HS-5 (cell line): ENCODE results near the gene ERN2.
"Not testable (repeated sequence)": the region's sequence is repeated elsewhere in the genome, so short reads cannot be mapped to it uniquely, and the experiment has no call there.

Experiments
- DNase-seq: peaks from one replicate; pipeline ENCODE4 v3.0.0-alpha.2; 2012; ENCODE audit warnings: low read depth

ERN2 gene

DNA sequence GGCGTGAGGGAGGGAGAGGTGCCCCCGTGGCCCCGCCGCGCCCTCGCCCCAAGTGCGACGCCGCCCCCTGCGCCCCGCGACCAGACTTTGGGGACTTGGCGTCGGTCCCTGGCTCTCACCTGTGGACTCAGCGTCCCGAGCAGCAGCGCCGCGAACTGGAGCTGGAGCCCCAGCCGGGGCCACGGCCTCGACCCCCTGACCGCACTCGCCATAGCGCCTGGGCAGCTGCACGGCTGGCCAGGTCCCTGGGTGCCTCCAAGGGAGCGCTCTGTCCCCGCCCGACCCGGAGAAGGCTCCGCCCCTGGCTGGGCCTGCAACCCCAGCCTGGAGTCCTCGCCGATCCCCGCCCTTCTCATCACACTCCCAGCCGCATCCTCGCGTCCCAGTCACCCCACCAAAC, at the start of gene ERN2:
Gene ERN2, minus strand, starts transcription at position 247 of the 400 bp plus-strand sequence. Its CDS starts 35 bp downstream, at position 212.
- DNase-seq: no peak

DNA sequence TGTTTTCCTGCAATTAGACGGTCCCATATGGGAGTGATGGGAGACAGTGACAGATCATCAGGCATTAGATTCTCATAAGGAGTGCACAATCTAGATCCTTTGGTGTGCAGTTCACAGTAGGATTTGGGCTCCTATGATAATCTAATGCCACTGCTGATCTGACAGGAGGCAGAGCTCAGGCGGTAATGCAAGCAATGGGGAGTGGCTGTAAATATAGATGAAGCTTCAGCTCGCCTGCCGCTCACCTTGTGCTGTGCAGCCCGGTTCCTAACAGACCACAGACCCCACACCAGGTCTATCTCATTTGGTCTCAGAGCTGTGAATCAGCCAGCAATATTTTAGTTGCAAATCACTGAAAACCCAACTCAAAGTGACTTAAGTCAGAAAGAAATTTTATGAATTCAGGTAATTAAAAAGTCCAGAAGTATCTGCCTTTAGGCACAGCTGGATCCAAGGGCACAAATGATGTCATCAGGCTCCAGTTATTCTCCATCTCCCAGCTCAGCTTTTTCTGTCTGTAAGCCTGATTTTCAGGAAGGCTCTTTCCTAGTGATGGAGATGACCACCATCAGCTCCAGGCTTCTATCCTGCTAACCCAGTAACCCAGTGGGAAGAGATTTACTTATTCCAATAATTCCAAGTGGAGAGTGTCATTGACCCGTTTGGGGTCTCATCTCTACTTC, 45.1 kb upstream of the ERN2 start:
- DNase-seq: no peak

DNA sequence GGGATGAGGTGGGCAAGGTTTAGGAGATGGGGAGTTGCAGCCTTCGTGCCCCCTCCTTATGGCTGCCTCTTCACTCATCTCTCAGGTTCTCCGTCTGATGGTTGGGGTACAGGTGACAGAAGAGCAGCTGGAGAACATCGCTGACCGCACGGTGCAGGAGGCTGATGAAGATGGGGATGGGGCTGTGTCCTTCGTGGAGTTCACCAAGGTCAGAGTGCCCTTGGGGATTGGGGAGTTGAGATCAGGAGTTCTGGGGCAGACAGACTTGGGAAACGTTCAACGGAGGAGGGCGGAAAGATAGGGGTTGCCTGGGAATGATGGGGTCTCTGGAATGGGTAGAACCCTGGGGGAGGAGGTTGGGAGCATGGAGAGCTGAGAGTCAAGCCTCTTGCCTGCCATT, 44.1 kb upstream of the ERN2 start:
- DNase-seq: no peak

DNA sequence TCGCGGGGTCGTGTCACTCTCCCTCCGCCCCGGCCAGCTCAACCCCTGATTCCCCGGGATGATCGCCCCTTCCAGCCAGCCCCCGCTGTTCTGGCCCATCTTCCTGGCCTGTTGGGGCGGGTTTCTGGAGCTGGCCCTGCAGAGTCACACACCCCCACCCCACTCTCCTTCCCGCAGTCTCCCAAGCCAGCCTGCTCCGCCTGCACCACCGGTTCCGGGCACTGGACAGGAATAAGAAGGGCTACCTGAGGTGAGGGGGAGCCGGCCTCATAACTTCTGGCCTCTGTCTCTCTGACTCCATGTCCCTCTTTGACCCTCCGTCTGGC, 42.4 kb upstream of the ERN2 start:
- DNase-seq: no peak

DNA sequence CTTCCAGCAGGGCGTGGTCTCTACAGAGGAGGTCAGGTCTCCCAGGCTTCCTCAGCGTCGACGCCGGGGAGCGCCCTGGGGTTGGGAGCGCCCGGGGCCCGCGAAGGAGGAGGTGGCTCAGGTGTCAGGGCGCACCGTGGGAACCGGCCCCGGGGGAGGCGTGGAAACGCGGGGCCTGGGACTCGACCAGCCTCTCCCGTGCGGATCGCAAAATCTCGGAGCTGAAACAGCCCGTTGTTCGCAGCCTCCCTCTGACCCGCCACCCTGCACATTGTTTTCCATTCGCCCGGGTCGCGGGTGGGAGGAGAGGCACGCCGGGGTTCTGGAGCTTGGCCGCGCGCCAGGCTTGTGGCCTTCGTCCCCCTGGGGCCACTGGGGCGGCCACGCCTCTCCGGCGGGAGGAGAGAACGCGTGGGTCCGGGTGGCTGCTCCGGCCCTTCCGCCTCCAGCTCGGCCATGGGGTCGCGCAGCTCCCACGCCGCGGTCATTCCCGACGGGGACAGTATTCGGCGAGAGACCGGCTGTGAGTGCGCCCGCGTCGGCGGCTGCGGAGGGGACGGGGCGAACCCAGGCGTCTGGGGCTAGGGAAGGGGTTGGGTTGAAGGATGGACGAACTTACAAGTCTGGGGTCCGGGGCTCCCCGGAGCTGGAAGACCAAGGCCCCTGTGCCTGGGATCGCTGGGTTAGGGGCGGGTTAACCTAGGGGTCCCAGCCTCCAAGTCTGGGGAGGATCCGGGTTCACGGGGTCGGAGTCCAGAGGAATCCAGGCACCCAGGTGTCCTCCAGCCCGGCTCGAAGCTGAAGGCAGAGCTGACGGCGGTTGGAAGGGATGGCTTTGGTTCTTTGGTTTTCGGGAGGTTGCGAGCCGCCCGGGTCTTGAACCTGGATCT, 41.8 kb upstream of the ERN2 start, which contains the start of gene CHP2:
Gene CHP2, plus strand, starts transcription at position 433 of the 890 bp plus-strand sequence. Its CDS starts 24 bp downstream, at position 457.
- DNase-seq: no peak

DNA sequence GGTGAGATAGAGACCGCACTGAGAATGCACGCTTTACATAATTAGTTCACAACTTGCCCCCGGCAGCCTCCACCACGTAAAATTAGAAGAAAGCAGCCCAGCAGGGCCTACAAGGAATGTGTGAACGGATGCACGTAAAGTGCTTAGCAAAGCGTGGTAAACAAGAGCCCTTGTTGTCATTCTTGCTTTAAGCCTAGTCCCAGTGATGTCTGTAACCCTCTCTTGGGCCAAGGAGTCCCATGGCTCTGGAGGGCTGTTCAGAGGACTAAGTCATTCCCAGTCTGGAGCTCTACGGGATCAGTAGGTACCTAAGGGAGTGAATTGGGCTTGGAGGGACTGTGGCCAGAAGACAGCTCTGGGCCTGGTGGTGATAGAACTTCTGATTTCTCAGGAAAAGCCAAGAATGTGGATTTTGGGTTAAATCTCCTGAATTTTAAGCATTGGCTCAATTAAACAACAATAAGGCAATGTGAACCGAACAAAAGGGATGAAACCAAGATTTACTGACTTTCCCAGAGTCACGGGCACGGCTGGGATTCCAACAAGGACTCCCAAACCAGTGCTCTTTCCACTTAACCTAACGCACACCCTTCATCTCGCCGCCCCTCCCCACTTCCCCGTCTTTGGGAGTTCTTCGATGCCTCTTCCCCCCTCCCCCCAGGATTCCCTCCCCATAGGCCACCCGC, 41.0 kb upstream of the ERN2 start:
- DNase-seq: no peak

DNA sequence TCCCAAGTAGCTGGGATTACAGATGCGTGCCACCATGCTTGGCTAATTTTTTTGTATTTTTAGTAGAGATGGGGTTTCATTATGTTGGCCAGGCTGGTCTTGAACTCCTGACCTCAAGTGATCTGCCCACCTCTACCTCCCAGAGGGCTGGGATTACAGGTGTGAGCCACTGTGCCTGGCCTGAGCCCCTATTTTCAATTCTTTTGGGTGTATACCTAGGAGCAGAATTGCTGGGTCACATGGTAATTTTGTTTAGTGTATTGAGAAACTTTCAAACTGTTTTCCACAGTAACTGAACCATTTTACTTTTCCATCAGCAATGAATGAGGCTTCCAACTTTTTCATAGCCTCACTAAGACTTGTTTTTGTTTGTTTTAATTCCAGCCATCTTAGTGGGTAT, 38.0 kb upstream of the ERN2 start:
- DNase-seq: not testable (repeated sequence)

DNA sequence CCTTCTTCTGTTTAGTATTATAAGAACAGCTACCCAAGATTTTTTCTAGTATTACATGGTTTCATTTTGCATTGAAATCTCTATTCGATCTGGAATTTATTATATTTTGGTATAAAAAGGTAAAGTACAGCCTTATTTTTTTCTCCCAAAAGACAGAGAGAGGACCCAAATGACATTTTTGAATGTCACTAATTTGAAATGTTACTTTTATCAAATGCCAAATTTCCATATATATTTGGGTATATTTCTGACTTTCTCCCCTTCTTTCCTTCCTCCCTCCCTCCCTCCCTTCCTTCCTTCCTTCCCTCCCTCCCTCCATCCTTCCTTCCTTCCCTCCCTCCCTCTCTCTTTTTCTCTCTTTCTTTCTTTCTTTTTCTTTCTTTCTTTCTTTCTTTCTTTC, 35.6 kb upstream of the ERN2 start:
- no peak for DNase-seq

DNA sequence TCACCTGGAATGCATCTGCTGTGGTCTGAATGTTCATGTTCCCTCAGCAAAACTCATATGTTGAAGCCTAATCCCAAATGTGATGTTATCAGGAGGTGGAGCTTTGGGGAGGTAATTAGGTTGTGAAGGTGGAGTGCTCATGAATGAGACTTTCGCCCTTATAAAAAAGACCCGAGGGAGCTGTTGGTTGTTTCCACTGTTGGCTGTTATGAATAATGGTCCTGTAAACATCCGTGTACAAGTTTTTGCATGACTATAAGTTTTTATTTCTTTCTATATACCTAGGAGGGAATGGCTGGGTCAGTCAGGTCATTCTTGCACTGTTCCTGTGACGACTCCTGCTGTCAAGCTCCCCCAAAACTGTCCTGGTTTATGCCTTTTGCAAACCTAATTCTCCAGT, 32.2 kb upstream of the ERN2 start:
- no peak for DNase-seq

DNA sequence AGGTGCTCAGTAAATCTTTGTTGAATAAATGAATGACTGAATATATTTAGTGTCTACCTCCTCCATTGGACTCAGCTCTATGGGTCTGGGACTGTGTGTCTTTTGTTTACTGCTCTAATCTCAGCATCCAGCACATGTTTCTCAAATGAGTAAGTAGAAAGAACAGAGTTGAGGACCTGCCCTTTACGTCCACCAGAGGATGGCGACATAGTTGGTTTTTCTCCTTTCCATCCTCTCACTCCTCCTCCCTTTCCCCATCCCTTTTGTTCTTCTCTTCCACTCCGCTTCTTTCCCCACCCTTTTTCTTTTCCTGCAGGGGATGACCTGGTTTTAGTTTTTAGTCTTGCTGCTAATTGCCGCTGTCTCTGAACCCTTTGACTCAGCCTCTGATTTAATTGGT, 29.7 kb upstream of the ERN2 start:
- DNase-seq: no peak

DNA sequence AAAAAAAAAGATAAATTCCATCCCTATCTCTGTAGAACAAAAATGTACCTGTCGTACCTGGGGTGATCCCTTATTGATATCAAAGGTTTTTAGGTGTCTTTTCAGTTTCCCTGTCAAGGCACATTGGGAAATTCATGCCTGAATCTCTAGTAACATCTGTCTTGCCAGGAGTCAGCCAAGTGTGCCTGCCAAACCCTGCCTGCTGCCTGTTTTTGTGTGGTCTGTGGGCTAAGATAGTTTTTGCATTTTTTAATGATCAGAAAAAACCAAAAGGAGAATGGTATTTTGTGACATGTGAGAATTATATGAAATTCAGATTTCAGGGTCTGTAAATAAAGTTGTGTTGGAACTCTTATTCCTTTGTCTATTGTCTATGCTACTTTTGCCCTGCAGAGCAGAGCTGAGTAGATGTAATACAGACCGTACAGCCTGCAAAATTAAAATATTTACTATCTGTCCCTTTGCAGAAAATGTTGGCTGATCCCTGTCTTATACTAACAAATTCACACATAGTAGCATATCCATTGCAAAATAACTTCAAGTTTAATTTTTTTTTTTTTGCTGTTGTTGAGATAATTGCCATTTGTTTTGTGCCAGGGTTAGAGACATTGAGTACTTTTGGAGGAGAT, 28.8 kb upstream of the ERN2 start:
- no peak for DNase-seq

DNA sequence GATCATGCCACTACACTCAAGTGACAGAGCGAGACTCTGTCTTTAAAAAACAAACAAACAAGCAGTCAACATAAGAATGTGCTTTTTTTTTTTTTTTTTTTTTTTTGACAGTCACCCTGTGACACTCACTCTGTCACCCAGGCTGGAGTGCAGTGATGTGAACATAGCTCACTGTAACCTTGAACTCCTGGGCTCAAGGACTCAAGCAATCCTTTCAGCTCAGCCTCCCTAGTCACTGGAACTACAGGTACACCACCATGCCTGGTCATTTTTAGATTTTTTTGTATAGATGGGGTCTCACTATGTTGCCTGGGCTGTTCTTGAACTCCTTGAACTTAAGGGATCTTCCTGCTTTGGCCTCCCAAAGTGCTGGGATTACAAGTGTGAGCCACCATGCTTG, 26.5 kb upstream of the ERN2 start:
- DNase-seq: no peak

DNA sequence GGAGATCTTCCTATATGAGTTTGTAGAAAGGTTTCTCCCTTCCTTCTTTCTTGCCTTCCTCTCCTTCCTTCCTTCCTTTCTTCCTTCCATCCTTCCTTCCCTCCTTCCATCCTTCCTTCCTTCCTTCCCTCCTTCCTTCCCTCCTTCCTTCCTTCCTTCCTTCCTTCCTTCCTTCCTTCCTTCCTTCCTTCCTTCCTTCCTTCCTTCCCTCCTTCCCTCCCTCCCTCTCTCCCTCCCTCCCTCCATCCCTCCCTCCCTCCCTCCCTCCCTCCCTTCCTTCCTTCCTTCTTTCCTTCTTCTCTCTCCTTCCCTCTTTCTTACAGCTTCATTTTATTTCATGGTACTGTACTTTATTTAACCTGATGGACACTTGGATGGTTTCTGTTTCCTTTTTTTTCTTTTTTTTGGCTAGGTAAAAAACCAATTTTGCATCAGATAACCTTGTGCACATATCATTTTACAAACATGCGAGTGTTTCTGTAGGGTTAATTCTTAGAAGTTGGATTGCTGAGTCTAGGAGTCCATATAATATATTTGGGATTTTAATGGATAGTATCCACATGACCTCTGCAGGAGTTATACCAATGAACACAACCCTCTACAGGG, 24.5 kb upstream of the ERN2 start:
- not testable (repeated sequence) for DNase-seq

DNA sequence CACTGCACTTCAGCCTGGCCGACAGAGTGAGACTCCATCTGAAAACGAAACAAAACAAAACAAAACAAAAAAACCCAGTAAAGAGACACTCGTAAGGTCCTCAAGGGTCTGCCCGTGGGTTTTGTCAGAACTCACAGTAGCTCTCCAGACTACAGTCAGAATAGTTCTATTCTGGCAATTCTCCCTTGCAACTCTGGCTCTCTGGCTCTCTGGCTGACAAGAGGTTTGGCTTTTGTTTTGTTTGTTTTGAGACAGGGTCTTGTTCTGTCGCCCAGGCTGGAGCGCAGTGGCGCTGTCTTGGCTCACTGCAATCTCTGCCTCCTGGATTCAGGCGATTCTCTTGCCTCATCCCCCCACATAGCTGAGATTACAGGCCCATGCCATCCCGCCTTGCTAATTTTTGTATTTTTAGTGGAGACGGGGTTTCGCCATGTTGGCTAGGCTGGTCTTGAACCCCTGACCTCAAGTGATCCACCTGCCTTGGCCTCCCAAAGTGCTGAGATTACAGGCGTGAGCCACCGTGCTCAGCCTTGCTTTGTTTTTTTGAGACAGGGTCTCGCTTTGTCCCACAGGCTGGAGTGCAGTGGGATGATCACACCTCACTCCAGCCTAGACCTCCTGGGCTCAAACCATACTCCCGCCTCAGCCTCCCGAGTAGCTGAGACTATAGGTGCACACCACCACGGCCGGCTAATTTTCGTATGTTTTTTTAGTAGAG, 21.3 kb upstream of the ERN2 start:
- no peak for DNase-seq

DNA sequence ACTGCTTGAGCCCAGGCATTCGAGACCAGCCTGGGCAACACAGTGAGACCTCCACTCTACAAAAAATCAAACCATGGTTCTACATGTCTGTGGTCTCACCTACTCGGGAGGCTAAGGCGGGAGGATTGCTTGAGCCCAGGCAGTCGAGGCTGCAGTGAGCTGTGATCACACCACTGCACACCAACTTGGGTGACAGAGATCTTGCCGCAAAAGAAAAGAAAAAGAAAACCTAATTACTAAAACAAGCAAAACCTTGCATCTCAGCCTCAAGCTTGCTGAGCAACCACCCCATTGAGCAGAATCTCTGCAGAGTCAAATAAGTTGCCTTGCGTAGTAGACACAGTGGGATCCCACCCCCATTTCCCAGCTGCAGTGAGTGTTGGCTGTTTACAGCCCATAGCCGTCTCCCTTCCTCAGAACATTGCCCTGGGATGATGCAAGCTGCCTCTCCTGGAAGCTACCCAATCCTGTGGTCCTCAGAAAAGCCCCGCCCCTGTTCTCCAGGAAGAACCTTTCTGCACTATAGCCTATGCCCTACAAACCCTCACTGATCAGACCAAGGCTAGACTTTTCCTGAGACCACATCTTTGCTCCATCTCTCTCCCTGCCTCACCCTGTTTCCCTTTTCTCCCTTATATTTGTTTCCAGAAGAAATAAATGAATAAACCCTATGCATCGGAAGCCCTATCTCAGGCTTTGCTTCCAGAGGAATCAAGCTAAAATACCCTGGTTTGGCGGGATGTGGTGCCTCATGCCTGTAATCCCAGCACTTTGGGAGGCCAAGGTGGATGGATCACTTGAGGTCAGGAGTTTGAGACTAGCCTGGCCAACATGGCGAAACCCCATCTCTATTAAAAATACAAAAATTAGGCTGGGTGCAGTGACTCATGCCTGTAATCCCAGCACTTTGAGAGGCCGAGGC, 16.7 kb upstream of the ERN2 start:
- no peak for DNase-seq

DNA sequence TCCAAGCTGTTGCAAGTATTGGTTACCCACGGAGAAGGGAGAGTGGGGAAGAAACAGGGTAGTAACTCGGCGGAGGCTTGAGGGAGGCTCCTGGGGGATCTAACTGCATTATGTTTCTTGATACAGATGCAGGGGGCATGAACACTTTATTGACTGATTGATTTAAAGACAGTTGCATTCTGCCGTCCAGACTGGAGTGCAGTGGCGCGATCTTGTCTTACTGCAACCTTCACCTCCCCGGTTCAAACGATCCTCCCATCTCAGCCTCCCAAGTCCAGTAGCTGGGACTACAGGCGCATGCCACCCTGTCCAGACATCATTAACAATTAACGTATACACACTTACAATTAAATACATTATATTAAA, 15.1 kb upstream of the ERN2 start:
- DNase-seq: no peak

DNA sequence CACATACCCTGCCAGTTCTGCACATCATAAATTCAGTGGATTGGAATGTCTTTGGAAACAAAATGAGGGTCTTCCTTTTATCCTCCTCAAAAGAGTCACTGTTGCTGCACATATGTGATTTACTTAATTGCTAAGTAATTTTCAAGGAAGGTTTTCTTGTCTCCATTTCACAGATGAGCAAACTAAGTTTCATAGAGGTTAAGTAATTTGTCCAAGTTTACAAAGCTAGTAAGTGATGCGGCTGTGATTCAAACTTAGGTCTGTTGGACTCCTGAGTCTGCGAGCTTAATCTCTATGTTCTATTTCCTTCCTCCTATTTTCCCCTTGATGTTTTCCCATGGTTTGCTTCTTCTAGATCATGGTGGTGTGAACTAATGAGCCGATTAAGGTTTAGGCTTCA, 13.7 kb upstream of the ERN2 start:
- no peak for DNase-seq

DNA sequence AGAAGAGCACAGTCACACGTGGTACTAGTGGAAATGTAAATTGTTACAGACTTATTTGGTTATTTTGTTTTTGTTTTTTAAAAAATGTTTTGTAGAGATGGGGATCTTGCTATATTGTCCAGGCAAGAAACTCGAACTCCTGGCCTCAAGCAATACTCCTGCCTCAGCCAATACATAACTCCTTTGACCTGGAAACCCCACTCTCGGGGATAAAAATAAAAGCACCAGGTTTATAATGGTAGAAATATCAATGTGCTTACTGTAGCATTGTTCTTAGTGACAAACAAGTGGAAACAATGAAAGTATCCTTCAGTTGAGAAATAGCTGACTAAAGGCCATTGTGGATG, 11.7 kb upstream of the ERN2 start:
- DNase-seq: no peak

DNA sequence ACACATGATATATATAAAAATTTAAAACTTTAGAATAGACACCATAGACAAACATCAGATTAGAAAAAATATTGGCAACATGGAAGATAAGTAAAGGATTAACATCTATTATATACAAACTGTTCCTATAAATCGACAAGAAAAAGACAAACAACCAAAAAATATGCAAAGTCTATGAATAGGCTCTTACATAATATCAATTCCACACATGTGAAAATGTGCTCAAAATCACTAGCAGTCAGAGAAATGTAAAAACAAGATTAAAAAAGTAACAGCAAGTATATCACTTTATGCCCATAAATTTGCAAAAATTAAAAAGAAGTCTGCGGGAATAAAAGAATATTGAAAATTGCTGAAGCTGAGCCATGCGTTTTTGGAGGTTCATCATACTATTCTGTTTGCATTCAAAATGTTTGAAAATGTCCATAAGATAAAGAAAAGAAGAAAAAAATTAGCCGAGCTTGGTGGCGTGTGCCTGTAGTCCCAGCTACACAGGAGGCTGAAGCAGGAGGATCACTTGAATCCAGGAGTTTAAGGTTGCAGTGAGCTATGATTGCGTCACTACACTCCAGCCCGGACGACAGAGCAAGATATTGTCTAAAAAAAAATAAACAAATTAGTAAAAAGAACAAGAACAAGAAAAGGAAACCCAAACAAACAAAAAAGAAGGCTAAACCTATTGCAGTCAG, 11.2 kb upstream of the ERN2 start:
- DNase-seq: no peak
